GM21526 (cell line): ENCODE data around the gene SPACDR.

Source experiments
- ATAC-seq: cut with Tn5 transposase; IDR thresholded peaks from one replicate; pipeline ENCODE4 v1.9.1; 2021; ENCODE audit warnings: moderate library complexity; ENCODE audit not compliant: unreplicated experiment, low FRiP score

Gene SPACDR

GRCh38 chr7:100486111-100486636 lies 22.1 kb upstream of the SPACDR start:
- ATAC-seq, result no peak

- no peak for ATAC-seq
Observed at GRCh38 chr7:100485471-100485876, 21.4 kb upstream of the SPACDR start.

- ATAC-seq, result no peak
Observed at GRCh38 chr7:100484673-100485045, 20.6 kb upstream of the SPACDR start.

GRCh38 chr7:100483722-100484672 lies 19.9 kb upstream of the SPACDR start, which contains the start of gene NYAP1:
TSS of gene NYAP1 (plus strand) at chr7:100483927. CDS start at chr7:100485312, 1,385 bp downstream.
- ATAC-seq, result no peak

- ATAC-seq, result peak; percentile 52
Observed at GRCh38 chr7:100483090-100483721, 19.1 kb upstream of the SPACDR start.

- no peak for ATAC-seq
Observed at GRCh38 chr7:100482728-100483089, 18.6 kb upstream of the SPACDR start.

GRCh38 chr7:100481466-100481865 lies 17.4 kb upstream of the SPACDR start:
- ATAC-seq, result no peak

- peak; percentile 49 for ATAC-seq
Observed at GRCh38 chr7:100478958-100479660, 15.0 kb upstream of the SPACDR start, which contains the start of gene TSC22D4. TSS of gene TSC22D4 (minus strand) at chr7:100479214. CDS start at chr7:100478038, 1,176 bp downstream.

GRCh38 chr7:100477871-100478267 lies 13.8 kb upstream of the SPACDR start:
- no peak for ATAC-seq

GRCh38 chr7:100476903-100477870 lies 13.1 kb upstream of the SPACDR start:
- ATAC-seq, result no peak

- no peak for ATAC-seq
Observed at GRCh38 chr7:100476101-100476780, 12.2 kb upstream of the SPACDR start.

GRCh38 chr7:100475549-100475948 lies 11.5 kb upstream of the SPACDR start:
- no peak for ATAC-seq

- ATAC-seq, result no peak
Observed at GRCh38 chr7:100472854-100473499, 8.9 kb upstream of the SPACDR start.

- ATAC-seq, result no peak
Observed at GRCh38 chr7:100472121-100472851, 8.2 kb upstream of the SPACDR start.

GRCh38 chr7:100471021-100471420 lies 7.0 kb upstream of the SPACDR start:
- ATAC-seq, result no peak

- no peak for ATAC-seq
Observed at GRCh38 chr7:100469227-100470044, 5.4 kb upstream of the SPACDR start.
